CD4-positive, alpha-beta T cell treated with Interleukin-6 for 4 hours (primary cell): ENCODE measurements around the gene PCSK7.
A peak's percentile ranks its signal among the peaks of the same experiment; 100 is the strongest.
"Not testable (repeated sequence)": the region's sequence is repeated elsewhere in the genome, so short reads cannot be mapped to it uniquely, and the experiment has no call there.

ENCODE experiments used
- DNase-seq: peaks from one replicate; pipeline ENCODE4 v3.0.0-alpha.2; 2020; ENCODE audit warnings: mixed read lengths

Gene PCSK7, protein sequence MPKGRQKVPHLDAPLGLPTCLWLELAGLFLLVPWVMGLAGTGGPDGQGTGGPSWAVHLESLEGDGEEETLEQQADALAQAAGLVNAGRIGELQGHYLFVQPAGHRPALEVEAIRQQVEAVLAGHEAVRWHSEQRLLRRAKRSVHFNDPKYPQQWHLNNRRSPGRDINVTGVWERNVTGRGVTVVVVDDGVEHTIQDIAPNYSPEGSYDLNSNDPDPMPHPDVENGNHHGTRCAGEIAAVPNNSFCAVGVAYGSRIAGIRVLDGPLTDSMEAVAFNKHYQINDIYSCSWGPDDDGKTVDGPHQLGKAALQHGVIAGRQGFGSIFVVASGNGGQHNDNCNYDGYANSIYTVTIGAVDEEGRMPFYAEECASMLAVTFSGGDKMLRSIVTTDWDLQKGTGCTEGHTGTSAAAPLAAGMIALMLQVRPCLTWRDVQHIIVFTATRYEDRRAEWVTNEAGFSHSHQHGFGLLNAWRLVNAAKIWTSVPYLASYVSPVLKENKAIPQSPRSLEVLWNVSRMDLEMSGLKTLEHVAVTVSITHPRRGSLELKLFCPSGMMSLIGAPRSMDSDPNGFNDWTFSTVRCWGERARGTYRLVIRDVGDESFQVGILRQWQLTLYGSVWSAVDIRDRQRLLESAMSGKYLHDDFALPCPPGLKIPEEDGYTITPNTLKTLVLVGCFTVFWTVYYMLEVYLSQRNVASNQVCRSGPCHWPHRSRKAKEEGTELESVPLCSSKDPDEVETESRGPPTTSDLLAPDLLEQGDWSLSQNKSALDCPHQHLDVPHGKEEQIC

DNA sequence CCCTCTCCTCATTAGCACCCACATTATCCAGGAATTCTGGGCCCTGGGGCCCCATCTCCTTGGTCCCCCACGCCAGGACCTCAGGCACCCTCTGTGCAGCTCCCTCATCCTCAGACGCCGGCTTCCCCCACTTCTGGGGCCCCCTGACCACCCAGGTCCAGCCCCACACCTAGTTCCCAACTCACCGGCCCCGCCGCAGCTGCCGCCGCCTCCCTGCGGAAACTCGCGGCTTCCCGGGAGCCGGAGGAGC, at the start of gene PCSK7:
Gene PCSK7 (minus strand): TSS at position 232 of the 250 bp plus-strand sequence. CDS start 2,229 bp downstream, outside the sequence.
- DNase-seq, result no peak

DNA sequence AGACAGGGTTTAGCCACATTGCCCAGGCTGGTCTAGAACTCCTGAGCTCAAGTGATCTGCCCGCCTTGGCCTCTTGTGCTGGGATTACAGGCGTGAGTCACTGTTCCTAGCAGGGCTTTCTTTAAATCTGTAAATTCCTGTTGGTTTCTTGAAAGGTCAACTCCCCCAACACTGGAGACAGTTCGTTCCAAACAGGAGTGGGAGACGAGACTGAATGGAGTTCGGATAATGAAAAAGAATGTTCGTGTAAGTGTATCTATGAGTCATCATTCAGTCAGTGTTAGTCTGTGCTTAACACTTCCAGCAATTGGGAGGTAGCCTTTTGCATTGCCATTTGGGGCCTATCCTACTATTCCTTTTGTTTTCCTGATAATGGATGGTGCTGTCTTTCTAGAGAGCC, 49.3 kb upstream of the PCSK7 start:
- no peak for DNase-seq

DNA sequence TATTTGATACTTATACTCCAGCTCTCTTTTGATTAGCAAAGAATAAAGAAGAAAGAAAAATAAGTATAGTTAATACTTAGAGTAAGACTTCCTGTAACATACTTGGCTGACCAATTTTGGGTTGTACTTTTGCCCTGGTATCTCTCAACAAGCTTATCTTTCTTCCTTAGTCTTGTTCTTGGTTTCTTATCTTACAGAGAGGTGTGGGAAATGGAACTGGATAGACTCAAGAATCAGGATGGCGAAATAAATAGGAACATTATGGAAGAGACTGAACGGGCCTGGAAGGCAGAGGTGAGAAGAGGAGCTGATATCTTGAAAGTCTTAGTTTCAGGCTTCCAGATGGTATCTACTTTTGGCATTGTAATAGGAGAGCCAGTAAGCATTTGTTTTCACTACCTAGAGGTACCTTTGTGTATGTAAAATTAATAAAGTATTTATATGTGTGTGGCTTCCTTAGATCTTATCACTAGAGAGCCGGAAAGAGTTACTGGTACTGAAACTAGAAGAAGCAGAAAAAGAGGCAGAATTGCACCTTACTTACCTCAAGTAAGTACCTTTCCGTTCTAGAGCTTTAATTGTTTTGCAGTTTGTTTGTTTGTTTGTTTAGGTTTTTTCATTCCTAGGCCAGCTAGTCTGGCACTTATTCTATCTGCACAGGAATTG, 48.0 kb upstream of the PCSK7 start:
- no peak for DNase-seq

DNA sequence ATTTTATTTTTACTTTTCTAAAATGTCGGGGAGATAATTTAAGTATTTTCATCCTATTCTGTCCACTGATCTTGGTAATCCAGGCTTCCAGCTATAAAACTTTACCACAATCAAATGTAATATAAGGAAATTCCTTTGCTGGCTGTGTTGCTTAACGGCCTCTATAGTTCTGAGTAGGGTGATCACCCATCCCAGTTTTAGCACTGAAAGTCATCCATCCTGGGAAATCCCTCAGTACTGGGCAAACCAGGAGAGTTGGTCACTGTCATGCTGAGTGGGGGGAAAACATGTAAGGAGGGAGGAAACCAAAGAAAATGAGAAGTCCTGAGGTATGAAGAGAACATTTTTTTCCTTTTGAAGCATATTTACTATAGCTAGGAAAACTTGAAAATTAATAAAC, 46.5 kb upstream of the PCSK7 start:
- DNase-seq, result no peak

DNA sequence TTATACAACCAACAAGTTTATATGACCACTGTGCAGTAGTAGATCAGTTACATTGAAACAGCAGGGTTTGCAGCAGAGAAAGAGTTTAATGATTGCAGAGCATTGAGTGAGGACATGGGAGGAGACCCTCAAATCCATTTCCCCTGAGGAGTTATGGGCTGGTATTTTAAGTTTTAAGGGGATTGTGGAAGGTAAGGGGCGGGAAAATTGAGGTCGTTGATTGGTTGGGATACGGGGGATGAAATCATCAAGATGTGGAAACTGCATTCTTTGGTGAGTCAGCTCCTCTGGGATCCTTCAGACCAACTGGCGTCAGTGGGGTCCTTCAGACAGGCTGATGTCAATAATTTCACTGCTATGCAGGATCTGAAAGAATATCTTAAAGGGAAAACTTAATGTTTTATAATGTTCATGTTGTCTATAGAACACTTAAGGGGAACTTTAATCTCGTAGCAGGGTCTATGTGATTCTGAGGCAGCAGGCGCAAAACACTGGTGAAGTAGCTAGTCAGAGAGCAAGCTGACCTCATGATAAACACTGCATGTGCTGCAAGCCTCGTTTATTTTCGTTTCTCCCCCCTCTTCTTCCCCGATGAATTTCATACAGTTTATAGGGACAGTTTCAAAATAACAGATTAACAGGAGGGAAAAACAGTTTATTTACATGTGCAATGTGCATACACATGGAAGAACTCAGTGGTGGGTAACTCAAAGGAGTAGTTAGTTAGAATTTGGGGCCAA, 41.8 kb upstream of the PCSK7 start:
- DNase-seq, result no peak

DNA sequence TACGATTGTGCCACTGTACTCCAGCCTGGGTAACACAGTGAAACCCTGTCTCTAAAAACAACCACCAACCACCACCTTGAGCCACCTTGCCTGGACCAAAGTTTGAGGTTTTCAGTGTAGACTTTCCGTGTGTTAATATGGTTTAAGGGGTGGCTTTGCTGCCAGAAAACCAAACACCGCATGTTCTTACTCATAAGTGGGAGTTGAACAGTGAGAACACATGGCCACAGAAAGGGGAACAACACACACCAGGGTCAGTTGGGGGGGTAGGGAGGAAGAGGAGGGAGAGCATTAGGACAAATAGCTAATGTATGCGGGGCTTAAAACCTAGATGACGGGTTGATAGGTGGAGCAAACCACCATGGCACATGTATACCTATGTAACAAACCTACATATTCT, 40.3 kb upstream of the PCSK7 start:
- DNase-seq, result not testable (repeated sequence)

DNA sequence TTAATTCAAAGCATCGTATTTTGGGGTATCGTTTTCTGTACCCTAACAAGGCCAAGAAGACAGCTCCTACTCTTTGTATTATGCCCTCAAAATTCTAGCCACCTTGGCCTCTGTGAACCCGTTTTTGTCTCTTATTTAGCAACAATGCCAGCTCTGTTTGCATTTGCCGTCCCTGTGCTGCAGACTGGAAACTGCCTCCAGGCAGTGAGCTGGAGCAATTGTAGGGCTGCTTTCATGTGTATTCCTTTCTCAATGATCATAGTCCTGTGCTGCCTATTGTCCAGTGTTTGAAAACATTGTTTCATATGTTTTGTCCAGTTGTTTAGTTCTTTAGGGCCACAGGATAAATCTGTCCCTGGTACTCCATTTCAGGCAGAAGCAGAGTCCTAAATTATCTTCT, 39.3 kb upstream of the PCSK7 start:
- no peak for DNase-seq

DNA sequence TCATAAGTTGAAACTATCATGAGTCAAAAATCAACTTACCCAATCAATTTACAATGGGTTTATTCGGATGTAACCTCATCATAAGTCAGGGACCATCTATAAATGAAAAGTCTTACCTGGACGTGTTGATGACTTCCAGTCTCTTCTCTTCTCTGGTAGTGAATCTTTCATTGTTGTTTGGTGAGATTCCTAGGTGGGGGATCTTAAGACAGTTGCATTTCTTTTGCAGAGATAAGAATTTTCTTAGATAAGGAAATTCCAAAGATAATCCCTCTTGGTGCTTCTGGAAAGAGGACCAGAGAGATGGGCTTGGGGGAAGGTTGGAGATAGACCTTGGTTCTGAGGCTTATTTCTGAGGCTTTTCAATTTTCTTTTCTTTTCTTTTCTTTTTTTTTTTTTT, 38.0 kb upstream of the PCSK7 start:
- no peak for DNase-seq

DNA sequence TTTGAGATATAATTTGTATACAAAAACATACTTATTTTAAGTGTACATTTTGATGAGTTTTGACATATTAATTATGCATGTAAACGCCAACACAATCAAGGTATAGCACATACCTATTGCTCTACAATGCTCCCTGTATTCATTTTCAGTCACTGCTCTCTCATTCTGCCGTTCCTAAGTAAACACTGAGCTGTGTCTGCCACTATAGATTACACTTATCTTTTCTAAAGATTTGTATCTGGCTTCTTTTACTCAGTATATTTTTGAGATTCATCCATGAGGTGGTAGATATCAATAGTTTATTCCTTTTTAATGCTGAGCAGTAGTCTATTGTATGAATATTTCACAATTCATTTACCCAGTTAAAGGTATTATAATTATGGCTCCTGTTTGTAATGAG, 33.9 kb upstream of the PCSK7 start:
- DNase-seq, result no peak

DNA sequence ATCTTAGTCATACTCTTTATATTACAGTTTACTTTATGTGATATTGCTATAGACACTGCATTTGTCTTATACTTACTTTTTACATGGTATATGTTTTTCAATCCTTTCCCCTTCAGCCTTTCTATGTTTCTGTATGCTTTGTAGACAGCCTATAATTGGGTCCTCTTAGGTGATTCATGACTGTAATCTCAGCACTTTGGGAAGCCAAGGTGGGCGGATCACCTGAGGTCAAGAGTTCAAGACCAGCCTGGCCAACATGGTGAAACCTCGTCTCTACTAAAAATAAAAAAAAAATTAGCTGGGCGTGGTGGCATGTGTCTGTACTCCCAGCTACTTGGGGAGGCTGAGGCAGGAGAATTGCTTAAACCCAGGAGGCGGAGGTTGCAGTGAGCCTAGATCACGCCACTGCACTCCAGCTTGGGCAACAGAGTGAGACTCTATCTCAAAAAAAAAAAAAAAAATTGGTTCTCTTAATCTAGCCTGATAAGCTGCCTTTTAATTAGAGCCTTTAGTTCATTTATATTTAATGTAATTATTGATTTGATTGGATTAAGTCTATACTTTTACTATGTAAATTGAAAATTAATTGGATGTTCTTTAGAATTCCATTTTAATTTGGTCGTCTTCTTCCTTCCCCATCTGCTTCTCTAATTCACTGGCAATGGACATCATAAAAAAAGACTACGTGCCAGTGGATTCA, 32.9 kb upstream of the PCSK7 start:
- DNase-seq, result not testable (repeated sequence)

DNA sequence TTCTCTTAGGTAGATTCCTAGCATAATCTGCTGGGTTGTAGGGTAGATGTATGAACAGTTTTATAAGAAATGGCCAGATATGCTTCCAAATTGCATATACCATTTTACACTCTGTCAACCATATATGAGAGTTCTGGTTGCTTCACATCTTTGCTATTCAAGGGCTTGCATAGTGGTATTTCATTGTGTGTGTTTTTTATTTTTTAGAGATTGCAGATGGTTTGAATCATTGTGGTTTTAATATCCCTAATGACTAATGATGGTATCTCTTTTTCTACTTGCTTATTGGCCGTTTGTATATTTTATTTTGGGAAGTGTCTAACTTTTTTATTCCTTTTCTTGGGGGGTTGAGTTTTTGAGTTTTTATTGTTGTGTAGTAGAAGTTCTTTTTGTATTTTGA, 27.5 kb upstream of the PCSK7 start:
- no peak for DNase-seq

DNA sequence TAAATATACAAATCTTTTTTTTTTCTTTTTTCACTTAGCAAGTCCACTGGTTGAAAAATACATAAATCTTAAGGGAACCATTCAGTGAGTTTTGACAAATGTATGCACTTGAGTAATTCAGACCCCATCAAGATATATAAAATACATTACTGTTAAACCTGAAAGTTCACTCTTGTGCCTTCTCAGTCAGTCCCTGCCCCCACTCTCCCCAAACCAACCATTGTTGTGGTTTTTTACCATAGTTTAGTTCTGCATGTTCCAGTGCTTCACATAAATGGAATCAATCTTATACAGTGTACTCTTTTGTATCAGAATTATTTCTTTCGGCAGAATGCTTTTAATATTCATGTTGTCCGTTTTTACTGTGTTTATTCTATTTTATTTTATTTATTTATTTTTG, 26.7 kb upstream of the PCSK7 start:
- DNase-seq, result no peak

DNA sequence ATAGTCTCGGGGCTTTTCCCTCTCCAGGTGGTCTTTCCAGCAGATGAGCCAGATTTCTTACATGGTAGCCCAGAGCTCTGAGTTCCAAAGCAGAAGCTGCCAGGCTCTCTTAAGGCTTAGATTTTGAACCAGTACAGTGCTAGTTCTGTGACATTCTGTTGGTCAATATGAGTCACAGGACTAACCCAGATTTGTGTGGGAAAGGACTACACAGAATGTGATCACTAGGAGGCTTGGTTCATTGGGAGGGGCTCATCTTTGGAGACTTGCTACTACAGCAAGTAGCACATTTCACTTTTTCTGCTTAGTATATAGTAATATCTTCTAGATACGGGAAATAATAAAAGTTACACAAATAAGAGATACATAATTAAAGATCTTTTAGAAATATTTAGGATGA, 24.7 kb upstream of the PCSK7 start:
- DNase-seq, result no peak

DNA sequence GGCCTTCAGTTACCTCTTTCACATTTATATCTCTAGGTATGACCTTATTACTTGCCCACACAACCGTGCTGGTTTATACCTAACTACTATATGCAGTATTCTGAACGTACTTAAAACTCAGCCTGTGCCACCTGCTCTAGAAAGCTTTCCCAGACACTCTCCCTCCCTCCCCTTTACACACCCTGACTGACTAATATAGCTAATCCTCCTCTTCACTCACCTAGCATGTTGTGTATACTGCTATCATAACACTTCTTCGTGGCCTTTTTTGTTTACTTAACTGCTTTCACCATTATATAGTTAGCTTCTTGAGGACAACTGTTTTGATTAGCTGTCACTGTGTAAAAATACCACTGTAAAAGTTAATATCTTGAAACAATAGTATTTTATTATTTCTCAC, 24.1 kb upstream of the PCSK7 start:
- DNase-seq, result no peak

DNA sequence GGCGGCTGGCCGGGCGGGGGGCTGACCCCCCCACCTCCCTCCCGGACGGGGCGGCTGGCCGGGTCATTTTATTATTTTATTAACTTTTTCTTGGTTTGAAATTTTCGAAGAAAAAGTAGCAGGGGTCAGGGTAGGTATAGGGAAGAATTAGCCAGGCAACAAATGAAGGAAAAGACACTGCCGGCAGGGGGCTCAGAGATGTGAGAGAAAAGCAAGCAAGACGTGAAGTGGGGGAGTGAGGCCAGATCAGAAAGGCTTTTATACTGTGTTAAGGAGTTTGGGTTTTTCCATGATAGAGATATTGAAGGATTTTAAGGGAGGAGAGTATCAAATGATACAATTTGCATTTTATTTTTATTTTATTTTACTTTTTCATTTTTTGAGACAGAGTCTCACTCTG, 19.6 kb upstream of the PCSK7 start:
- DNase-seq, result no peak

DNA sequence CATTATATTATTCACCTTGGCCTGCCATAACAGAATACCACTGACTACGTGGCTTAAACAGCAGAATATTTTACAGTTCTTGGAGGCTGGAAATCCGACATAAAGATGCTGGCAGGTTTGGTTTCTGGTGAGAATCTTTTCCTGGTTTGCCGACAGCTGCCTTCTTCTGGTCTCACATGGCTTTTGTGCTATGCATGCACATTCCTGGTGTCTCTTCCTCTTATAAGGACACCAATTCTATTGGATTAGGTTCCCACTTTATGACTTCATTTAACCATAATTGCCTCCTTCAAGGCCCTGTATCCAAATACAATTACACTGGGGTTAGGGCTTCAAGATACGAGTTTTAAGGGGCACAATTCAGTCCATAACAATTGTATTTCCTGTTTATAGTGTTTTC, 17.7 kb upstream of the PCSK7 start:
- no peak for DNase-seq

DNA sequence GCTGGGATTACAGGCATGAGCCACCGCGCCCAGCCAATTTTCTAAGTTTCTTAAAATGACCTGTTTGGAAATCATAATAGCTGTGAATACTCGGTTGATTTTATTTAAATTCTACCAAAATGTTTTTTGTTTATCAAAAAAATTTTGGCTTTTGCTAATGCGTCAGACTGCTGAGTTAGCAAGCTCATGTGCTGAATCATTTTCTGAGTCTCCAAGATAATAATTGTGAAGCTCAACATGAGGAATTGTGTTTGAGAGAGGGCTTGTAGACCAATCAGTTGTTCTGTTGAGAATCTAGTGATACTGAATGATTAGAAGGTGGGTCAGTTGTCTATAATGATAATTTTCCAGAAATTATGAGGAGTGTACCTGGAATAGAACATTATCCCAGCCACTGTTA, 16.5 kb upstream of the PCSK7 start:
- no peak for DNase-seq

DNA sequence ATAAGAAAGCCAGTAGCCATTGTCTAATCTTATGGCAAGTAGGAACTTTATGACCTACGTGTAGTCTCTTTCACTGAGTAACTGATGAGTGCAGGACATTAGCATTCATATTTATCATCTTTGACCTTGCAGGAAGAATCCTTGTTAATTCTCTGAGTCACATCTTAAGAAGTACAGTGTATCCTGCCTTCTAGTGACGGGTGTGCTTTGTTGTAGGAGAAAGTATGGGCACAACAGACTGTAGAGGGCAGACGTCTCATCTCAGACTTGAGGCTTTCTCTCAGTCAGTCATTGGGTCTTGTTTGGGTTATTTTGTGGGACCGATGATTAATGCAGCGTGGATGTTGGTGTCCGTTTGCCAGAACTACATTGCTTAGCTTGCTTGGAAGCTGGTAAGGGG, 7.4 kb upstream of the PCSK7 start:
- no peak for DNase-seq

DNA sequence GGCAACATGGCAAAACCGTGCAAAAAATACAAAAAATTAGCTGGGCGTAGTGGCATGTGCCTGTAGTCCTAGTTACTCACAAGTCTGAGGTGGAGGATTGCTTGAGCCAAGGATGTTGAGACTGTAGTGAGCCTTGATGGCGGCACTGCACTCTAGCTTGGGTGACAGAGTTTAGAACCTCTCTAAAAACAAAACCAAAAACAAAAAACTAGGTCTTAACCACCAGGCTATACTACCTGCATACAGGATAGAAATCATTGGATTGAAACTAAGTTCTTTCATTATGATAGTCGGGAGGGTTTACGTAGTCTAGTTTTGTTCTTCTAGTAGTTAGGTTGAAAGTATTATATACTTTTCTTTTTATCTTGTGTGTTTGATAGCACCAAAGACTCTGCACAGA, 6.3 kb upstream of the PCSK7 start:
- DNase-seq, result no peak

DNA sequence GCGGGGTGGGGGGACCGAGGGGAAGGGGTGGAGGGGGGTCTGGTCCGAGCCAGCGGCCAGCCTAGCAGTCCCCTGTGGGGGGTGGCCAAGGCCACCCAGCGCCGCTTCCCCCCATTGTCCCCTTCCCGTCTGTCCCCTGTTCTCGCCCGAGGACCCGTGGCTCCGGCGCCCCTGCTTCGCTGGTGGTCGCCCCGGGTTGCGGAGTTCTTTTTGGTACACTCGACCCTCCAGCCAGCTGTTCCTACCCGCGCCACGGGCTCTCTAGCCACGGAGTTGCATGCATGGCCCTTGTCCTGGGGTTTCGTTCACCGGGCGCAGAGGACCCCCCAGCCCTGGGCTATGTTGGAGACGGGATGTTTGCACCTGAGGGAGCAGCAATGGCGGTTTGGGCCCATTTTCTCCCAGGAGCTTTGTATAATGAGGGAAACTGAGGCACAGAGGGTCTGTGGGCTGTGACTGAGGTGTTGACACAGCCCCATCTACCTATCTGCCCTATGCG, 1.1 kb upstream of the PCSK7 start:
- DNase-seq, result no peak

DNA sequence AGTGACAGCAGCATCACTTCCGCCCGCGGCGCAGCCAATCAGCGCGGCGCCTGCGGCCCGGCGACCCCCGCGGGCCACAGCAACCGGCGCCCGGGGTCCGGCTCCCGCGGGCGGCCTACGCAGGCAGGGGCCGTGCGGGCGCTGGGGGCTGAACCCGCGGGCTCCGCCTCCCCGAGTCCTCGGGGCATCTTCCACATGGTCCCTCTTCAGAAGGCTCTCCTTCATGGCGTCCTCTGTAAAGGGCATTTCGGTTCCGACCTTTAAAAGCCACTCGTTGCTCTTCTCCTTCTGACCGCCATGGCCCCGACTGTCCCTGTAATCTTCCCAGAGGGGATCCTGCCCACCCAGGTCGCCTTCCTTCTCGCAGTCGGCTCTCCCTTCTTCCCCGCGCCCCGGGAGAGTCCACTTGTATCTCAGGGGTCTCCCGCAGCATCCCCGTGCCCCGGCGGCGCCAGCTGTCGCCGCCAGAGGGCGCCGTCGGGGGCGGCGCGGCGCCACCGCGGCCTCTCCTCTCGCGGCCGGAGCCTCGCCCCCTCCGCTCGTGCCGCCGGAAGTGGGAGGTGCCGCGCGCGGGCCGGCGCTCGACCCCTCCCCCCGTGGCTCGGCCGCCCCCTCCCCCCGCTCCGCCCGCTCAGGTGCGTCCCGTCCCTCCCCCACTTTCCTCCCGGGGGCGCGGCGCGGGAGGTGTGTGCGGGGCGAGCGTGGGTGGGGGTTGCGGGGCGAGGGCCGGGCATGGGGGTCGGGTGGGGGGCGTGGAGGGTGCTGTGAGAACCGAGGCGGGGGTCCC, 412 bp upstream of the PCSK7 start, which contains the start of gene RNF214:
Gene RNF214 (plus strand): TSS at position 580 of the 787 bp plus-strand sequence. CDS start 1,602 bp downstream, outside the sequence.
- peak; percentile 79 for DNase-seq
